ENCODE data around the gene EDN2. TPM values are rescaled to one million over a fixed set of nuclear protein-coding genes. Genes with fewer than 3 reads are reported as not detected.

EDN2 gene
- total RNA-seq, 1 experiment from 2014 or later, result 0.55 TPM

DNA sequence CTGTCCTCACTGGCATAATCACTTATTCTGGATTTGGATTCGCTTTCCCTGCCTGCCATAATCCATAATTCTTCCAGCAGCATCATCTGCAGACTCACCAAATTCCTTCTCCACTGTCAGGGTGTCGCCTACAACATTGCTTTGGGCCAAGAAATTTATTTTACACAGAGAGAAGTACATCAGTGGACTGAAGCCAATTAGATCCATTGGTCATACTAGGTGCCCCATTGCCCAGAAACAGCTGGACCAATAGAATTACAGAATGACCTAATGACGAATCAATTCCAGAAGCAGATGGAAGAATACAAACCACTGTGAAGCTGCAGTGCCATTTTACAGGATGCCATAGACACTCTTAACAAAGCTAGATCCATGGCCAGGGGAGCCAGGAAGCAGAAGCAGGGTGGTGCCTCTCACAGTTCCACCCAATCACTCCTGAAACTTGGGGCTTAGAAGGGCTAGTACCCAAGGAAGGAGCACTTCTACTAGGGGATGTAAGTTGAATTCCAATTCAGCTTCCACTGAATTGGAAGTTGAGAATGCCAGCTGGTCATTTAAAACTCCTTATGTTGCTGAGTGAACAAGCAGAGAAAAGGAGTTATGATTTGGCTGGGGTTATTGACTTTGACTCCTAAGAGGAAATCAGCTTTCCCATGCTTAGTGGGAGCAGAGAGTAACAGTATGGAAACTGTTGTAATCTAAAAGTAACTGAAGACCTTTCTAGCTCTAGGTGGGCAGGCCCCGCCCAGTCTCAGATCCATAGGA, 44.0 kb downstream of the EDN2 start:
- no peak for DNase-seq
- Histone ChIP-seq H3K27me3 (ENCODE audit: control insufficient read depth, insufficient read depth, low read length) (no peaks in the 10 kb centered on the region; the same call in 1 of the 2 replicates), H3K4me3 (ENCODE audit: insufficient read depth, low read depth, low read length) (no peak overlapping the region), H3K36me3 (replicated peaks; ENCODE audit: control insufficient read depth, insufficient read depth, low read length) (no peaks in the 10 kb centered on the region)

DNA sequence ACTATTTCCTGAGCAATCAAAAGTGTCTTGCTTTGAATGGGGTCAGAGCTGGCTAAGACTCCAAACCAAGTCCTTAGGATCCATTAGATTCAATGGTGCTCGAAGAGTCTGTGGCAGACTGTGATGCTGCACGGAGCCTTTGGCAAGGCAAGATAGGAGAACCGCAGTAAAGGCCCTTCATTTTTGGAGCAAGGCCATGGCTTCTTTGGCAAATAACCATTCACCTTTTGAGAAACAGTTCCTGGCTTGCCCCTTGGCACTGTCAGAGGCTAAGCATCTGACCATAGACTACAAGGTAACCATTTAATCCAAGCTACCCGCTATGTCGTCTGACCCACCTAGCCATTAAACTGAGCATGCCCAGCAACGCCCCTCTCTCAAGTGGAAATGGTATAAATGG, 45.2 kb downstream of the EDN2 start:
- no peaks in the 10 kb centered on the region; the same call in 1 of the 2 replicates for H3K27me3 ChIP-seq (ENCODE audit: control insufficient read depth, insufficient read depth, low read length)
- no peaks in the 10 kb centered on the region for H3K36me3 ChIP-seq (replicated peaks; ENCODE audit: control insufficient read depth, insufficient read depth, low read length)
- no peak overlapping the region for H3K4me3 ChIP-seq (ENCODE audit: insufficient read depth, low read depth, low read length)
- DNase-seq, result no peak

DNA sequence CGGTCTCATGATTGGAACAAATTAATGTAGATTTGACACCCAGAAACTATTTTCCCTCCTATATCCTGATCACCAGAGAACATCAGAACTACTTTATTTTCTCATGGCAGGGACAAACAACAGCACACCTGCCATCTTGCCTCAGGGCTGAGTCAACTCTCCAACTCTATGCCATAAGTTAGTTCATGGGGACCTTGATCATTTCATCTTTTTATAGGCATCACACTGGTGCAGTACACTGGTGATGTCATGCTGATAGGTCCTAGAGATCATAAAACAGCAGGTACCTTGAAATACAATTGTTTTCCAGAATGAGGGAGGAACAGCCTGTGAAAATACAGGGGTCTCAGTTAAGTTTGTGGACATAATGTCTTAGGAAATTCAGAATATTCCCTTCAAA, 45.8 kb downstream of the EDN2 start:
- H3K36me3 ChIP-seq (replicated peaks; ENCODE audit: control insufficient read depth, insufficient read depth, low read length), result no peaks in the 10 kb centered on the region
- no peak overlapping the region for H3K4me3 ChIP-seq (ENCODE audit: insufficient read depth, low read depth, low read length)
- no peak for DNase-seq
- no peaks in the 10 kb centered on the region; the same call in 1 of the 2 replicates for H3K27me3 ChIP-seq (ENCODE audit: control insufficient read depth, insufficient read depth, low read length)

DNA sequence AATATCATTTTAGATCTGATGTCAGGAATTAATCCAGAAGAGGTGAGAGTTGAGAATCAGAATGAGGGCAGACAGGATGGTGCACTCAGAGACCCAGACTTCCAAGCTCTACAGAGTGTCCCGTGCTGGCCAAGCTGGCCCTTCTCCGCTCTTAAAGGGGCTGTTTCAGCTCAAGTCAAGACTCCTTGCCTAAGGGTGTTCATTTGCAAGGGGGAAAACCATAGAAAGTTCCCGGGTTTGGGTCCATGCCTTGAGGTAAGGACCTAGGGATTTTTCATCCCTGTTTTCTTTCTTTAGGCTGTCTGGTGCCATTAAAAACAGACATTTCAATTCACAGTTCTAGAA, 47.5 kb downstream of the EDN2 start:
- DNase-seq, result no peak
- Histone ChIP-seq H3K36me3 (replicated peaks; ENCODE audit: control insufficient read depth, insufficient read depth, low read length) (no peaks in the 10 kb centered on the region), H3K4me3 (ENCODE audit: insufficient read depth, low read depth, low read length) (no peak overlapping the region), H3K27me3 (ENCODE audit: control insufficient read depth, insufficient read depth, low read length) (no peaks in the 10 kb centered on the region; the same call in 1 of the 2 replicates)

DNA sequence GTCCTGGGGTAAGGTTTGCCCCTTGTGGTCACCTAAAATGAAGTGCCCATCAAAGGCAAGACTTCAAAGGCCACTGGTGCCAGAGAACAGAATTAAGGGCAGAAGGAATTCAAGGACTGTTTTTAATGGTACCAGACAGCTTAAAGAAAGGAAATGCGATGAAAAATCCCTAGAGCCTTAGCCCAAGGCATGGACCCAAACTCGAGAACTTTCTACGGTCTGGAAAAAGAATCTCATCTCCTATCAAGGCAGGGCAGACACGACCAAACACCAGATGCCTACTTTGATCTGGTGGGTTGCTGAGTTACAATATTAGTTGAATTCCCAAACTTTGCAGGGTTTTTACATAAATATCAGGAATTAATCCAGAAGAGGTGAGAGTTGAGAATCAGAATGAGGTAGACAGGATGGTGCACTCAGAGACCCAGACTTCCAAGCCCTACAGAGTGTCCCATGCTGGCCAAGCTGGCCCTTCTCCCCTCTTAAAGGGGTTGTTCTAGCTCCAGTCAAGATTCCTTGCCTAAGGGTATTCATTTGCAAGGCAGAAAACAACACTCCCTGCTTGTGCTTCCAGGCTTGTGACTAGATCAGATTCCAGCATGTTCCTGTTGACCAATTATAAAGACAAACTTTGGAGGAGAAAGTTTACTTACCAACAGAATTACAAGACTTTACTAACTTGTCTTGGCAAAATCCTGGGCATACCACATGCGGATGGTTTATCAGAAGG, 48.0 kb downstream of the EDN2 start:
- Histone ChIP-seq H3K27me3 (ENCODE audit: control insufficient read depth, insufficient read depth, low read length) (no peaks in the 10 kb centered on the region; the same call in 1 of the 2 replicates), H3K4me3 (ENCODE audit: insufficient read depth, low read depth, low read length) (no peak overlapping the region), H3K36me3 (replicated peaks; ENCODE audit: control insufficient read depth, insufficient read depth, low read length) (no peaks in the 10 kb centered on the region)
- no peak for DNase-seq

DNA sequence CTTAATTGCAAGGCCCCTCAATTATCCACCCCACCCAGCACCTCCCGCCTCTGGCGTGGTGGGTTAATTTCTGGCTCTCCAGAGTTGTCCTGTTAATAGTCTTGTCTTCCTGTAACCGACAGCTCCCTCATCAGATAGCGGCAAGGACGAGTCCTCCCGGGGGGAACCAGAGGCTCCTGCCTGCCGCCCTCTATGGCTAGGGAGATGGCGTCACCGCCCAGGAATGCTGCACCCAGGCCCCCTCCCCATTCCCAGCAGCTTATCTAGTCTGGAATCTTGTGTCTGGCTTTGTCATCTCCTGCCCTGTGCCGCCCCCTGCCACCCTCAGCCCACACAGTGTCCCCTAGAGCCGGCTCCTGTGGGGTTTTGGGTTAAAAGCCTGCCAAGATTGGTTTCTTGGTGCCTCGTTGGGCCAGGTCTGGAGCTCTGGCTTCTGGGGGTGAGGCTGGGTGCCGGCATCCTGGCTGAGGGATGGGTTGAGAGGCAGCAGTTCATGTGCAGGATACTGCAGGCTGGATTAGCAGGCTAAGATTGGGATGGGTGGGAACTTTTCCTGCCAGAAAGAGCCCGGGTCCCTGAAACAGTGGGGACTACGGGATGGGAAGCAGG, 48.8 kb downstream of the EDN2 start:
- DNase-seq, result peak; percentile 90
- H3K27me3 ChIP-seq (ENCODE audit: control insufficient read depth, insufficient read depth, low read length), result no peaks in the 10 kb centered on the region; the same call in 1 of the 2 replicates
- no peak overlapping the region for H3K4me3 ChIP-seq (ENCODE audit: insufficient read depth, low read depth, low read length)
- no peaks in the 10 kb centered on the region for H3K36me3 ChIP-seq (replicated peaks; ENCODE audit: control insufficient read depth, insufficient read depth, low read length)

DNA sequence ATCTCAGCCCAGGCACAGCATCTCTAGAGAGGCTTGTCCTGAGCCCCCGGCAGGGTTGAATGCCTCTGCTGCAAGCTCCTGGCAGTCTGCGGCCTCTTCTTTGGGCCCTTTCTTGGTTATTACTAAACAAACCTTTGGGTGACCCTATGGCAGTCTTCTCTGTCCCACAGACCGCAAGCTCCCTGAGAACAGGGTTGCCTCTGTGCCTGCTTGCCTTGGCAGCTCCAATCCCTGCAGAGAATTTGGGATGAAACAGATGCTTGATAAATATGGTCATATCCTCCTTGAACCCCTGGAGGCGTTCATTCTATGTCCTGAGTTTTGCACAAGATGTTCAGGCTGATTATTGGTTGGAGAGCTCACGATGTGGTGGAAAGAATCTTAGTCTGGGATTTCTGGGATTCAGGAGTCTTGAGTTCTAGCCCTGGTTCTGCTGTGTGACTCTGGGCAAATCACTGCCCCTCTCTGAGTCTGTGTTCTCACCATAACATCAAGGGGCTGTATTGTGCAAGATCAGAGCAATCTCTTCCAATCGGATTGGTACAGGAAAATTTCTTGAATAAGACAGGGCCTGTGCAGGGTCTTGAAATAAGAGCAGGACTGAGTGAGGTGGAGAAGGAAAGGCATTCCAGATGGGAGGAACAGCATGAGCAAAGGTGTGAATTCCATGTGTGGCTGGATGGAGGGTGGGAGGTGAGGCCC, 49.6 kb downstream of the EDN2 start:
- Histone ChIP-seq H3K36me3 (replicated peaks; ENCODE audit: control insufficient read depth, insufficient read depth, low read length) (no peaks in the 10 kb centered on the region), H3K4me3 (ENCODE audit: insufficient read depth, low read depth, low read length) (no peak overlapping the region), H3K27me3 (ENCODE audit: control insufficient read depth, insufficient read depth, low read length) (no peaks in the 10 kb centered on the region; the same call in 1 of the 2 replicates)
- DNase-seq, result no peak

DNA sequence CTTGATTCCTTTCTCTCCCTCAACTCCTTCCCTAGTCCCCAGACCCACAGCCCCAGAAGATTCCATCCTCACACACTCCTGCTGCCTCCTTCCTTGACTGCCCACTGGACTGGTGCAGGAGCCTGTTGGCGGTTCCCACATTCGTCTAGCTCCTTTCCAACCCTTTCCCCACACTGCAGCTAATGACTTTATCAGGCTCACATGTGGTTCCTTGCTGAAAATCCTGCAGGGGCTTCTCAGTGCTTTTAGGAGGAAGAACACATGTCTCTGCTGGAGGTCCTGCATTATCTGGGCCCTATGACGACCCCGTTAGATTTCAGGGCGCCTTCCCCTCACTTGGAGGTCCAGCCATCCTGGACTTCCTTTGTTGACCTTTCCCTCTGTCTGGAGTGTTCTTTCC, 50.2 kb downstream of the EDN2 start:
- Histone ChIP-seq H3K4me3 (ENCODE audit: insufficient read depth, low read depth, low read length) (no peak overlapping the region), H3K36me3 (replicated peaks; ENCODE audit: control insufficient read depth, insufficient read depth, low read length) (no peaks in the 10 kb centered on the region), H3K27me3 (ENCODE audit: control insufficient read depth, insufficient read depth, low read length) (no peaks in the 10 kb centered on the region; the same call in 1 of the 2 replicates)
- no peak for DNase-seq

DNA sequence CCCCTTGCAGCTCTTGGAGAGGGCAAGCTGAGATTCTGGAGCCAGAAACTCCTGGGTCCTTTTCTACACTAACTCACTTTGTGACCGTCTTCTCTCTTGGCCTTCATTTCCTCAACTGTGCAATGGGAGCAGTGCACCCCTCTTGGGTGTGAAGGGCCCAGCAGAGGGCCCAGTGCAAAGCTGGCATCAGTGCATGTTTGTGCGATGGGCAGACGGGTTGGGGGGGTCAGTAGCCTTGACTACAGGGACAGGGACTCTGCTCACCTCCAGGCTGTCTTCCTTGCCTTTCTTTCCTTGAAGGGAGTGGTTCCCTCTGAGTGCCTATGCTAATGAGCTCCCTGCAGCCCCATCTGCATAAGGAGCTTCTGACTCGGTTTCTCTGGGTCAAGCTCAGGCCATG, 51.0 kb downstream of the EDN2 start:
- no peak for DNase-seq
- Histone ChIP-seq H3K4me3 (ENCODE audit: insufficient read depth, low read depth, low read length) (no peak overlapping the region), H3K36me3 (replicated peaks; ENCODE audit: control insufficient read depth, insufficient read depth, low read length) (no peaks in the 10 kb centered on the region), H3K27me3 (ENCODE audit: control insufficient read depth, insufficient read depth, low read length) (no peaks in the 10 kb centered on the region; the same call in 1 of the 2 replicates)

DNA sequence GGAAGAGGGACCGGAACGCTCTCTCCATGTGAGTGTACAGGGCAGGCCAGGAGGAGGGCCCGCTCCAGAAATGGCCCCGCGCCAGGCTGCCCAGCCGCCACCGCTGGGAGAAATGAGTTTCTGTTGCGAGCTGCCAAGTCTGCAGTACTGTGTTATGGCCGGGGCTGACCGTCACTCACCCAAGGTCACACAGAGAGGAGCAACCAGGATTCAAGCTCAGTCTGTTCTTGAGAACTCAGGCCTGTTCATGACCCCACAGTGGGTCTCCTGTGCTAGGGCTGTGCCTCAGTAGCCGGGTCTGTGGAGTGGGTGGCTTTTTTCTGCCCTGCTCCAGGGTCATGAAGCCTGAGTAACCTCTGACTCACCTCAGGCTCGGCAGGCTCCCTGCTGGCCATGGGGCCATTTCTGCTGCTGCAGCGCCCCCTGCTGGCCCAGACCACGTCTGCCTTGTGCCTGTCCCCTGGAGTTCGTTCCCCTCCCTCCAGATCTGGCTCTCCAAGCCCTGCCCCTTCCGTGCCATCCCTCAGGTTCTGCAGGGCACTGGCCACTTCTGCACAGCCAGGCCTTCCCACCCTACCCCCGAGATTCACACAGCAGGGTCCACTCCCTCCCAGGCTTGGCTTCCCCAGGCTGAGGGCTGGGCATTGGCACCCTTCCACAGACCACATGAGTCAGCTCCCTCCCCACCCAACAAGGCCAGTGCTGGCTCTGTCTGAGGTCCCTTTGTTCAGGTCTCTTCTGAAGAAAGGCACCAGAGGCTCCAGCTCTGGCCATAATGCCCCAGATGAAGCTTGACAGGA, 51.8 kb downstream of the EDN2 start:
- H3K27me3 ChIP-seq (ENCODE audit: control insufficient read depth, insufficient read depth, low read length), result no peaks in the 10 kb centered on the region; the same call in 1 of the 2 replicates
- peak; percentile 97 for DNase-seq
- H3K36me3 ChIP-seq (replicated peaks; ENCODE audit: control insufficient read depth, insufficient read depth, low read length), result no peaks in the 10 kb centered on the region
- no peak overlapping the region for H3K4me3 ChIP-seq (ENCODE audit: insufficient read depth, low read depth, low read length)

DNA sequence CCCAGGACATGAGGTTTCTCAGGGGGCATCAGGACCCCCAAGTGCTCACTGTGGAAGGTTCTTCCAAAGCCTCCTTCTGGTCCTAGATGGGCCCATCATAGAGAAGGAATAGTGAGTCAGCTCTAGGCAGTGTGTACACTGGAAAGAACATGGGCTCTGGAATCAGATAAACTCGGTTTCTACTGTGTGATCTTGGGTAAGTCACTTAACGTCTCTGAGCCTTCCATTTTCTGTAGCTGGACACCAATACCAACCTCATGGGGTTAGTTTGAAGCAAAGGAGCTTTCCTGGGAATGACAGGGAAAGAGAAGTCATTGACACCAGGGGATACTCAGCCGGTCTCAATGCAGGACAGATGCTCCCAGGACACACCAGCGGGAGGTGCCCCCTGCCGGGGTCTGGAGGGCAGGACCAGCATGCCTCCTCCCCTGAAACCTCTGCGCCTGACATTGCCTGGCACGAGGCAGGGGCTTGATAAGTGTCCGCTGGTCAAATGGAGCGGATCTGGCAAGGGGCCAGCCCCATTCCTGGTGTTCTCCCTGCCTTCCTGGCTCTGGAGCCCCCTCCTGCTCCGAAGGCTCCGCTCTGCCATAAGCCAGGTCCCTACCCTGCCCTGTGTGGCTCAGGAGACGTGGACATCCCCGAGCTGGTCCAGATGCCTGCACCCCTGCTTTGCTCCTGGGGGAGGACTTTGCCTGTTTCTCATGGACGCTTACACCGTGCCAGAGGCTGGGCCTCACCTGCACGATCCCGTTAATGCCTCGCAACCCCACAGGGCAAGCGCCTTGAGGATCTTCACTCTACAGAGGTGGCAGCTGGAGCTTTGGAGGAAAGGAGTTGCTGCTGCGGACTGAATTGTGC, 52.8 kb downstream of the EDN2 start:
- Histone ChIP-seq H3K36me3 (replicated peaks; ENCODE audit: control insufficient read depth, insufficient read depth, low read length) (no peaks in the 10 kb centered on the region), H3K4me3 (ENCODE audit: insufficient read depth, low read depth, low read length) (no peak overlapping the region), H3K27me3 (ENCODE audit: control insufficient read depth, insufficient read depth, low read length) (no peaks in the 10 kb centered on the region; the same call in 1 of the 2 replicates)
- no peak for DNase-seq

DNA sequence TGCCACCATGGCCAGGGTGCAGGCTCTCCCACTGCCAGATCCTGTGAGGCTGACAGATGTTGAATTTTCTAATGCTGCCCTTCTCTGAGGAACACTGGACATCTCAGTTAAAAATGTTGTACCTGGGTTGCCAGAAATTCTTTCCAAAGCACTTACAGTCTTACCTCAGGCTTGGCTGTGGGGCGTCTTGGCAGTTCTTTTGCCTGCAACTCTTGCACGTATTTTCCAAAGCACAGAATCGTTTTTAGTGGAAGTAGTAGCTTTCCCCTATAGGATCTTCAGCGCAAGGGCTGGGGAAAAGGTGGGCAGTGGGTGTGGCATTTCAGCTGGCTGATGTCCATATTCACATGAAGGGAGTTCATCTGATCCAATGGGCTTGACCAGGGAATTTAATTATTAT, 53.9 kb downstream of the EDN2 start:
- H3K36me3 ChIP-seq (replicated peaks; ENCODE audit: control insufficient read depth, insufficient read depth, low read length), result no peaks in the 10 kb centered on the region
- no peak for DNase-seq
- no peak overlapping the region for H3K4me3 ChIP-seq (ENCODE audit: insufficient read depth, low read depth, low read length)

DNA sequence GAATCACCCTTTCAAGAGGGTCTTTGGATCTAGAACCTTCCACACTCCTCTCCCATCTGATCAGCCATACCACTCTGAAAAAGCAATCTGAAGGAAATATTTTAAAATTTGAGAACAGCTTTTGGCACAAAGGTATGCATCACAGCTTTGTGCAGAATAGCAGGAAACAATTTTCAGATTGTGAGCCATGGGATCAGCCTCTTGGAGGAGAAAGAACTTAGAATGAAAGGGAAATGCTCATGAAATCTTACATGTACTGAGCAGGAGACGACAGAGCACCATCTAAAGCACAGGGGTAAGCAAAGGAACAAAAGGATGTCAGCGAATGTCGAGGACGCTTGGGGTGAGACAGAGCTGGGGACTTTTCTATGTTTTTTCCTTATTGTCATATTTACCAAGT, 54.4 kb downstream of the EDN2 start:
- Histone ChIP-seq H3K4me3 (ENCODE audit: insufficient read depth, low read depth, low read length) (no peak overlapping the region), H3K27me3 (ENCODE audit: control insufficient read depth, insufficient read depth, low read length) (no peaks in the 10 kb centered on the region; the same call in 1 of the 2 replicates), H3K36me3 (replicated peaks; ENCODE audit: control insufficient read depth, insufficient read depth, low read length) (no peaks in the 10 kb centered on the region)
- no peak for DNase-seq

More for the DNA sequence above, 53.9 kb downstream of the EDN2 start:
- no peaks in the 10 kb centered on the region; the same call in 1 of the 2 replicates for H3K27me3 ChIP-seq (ENCODE audit: control insufficient read depth, insufficient read depth, low read length)
